Inferior parietal cortex (tissue), 1 donor: ENCODE measurements around the gene TGIF2LX.
"Not testable (repeated sequence)": the region's sequence is repeated elsewhere in the genome, so short reads cannot be mapped to it uniquely, and the experiment has no call there.

Experiments used
- DNase-seq: peaks from one replicate; pipeline ENCODE4 v3.0.0-alpha.2; 2016; ENCODE audit errors: extremely low spot score

The TGIF2LX gene

DNA sequence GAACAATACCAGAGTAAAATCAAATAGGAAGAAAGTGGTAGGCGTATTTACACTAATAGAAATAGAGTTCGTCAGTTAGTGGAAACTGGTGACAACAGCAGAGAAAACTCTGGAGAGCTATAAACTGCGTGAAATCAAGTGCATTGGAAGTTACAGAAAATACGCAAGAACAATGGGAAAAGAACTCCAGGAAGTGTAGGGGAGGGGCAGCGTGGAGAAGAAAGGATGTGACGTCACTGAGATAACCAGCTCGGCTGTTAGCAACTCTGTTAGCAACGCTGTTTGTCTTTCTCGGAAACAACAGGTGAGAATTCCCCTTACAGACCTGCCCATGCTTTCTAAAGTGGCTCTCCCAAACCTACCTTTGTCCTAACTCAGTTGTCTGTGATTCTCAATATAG lies at the start of gene TGIF2LX:
TGIF2LX (plus strand) TSS at position 244 of the 400 bp plus-strand sequence. CDS start 178 bp downstream, outside the sequence.
- not testable (repeated sequence) for DNase-seq

- not testable (repeated sequence) for DNase-seq
Measured at GRCh38 chrX:89922338-89922934, 728 bp downstream of the TGIF2LX start.

GRCh38 chrX:89943077-89943476 lies 21.4 kb downstream of the TGIF2LX start:
- DNase-seq = not testable (repeated sequence)

GRCh38 chrX:89965588-89965987 lies 43.9 kb downstream of the TGIF2LX start:
- not testable (repeated sequence) for DNase-seq
